Stimulated activated memory B cell treated with anti-CD40 and anti-IgM and Interleukin-4, amounts not matched to agents 10 μg/mL and 1 μg/mL and 100 μg/mL, for 72 hours (primary cell): ENCODE results near the gene APBB2.

Experiments used
- ATAC-seq: fragments of 150-1000 bp; cut with Tn5 transposase; 2 replicates; pipeline ENCODE4 v1.10.0; 2021
- H3K27ac Mint-ChIP-seq: one replicate; pipeline ENCODE4 v1.8.0; 2022; ENCODE audit warnings: mild to moderate bottlenecking, mixed read lengths
- H3K27me3 Mint-ChIP-seq: one replicate; pipeline ENCODE4 v1.8.0; 2022; ENCODE audit warnings: mixed read lengths
- H3K36me3 Mint-ChIP-seq: one replicate; pipeline ENCODE4 v1.8.0; 2022; ENCODE audit warnings: mixed read lengths
- H3K4me1 Mint-ChIP-seq: one replicate; pipeline ENCODE4 v1.8.0; 2022; ENCODE audit warnings: mixed read lengths
- H3K4me3 Mint-ChIP-seq: one replicate; pipeline ENCODE4 v1.8.0; 2022; ENCODE audit warnings: mild to moderate bottlenecking, moderate library complexity, mixed read lengths
- H3K9me3 Mint-ChIP-seq: one replicate; pipeline ENCODE4 v1.8.0; 2022; ENCODE audit warnings: mixed read lengths

The APBB2 gene

GRCh38 chr4:40984051-40984450 is 230.3 kb downstream of the APBB2 start:
- Mint-ChIP-seq H3K4me1 (no peaks in the 10 kb centered on the region), H3K27me3 (peaks cover 9% of the 10 kb centered on the region), H3K9me3 (no peaks in the 10 kb centered on the region), H3K4me3 (no peak overlapping the region), H3K27ac (no peak overlapping the region), H3K36me3 (no peaks in the 10 kb centered on the region)
- ATAC-seq: no peak

- Mint-ChIP-seq H3K27me3 (peaks cover 9% of the 10 kb centered on the region), H3K27ac (no peak overlapping the region), H3K4me1 (no peaks in the 10 kb centered on the region), H3K9me3 (no peaks in the 10 kb centered on the region), H3K4me3 (no peak overlapping the region), H3K36me3 (no peaks in the 10 kb centered on the region)
- no peak for ATAC-seq
These were observed 233.9 kb downstream of the APBB2 start for GRCh38 chr4:40980318-40980883.

- no peak for ATAC-seq
- Mint-ChIP-seq H3K36me3 (no peaks in the 10 kb centered on the region), H3K9me3 (no peaks in the 10 kb centered on the region), H3K4me1 (no peaks in the 10 kb centered on the region), H3K4me3 (no peak overlapping the region), H3K27me3 (peaks cover 23% of the 10 kb centered on the region), H3K27ac (no peak overlapping the region)
These were observed 235.8 kb downstream of the APBB2 start for GRCh38 chr4:40978548-40978947.

GRCh38 chr4:40976343-40976742 is 238.0 kb downstream of the APBB2 start:
- Mint-ChIP-seq H3K27me3 (peaks cover 25% of the 10 kb centered on the region), H3K9me3 (no peaks in the 10 kb centered on the region), H3K27ac (no peak overlapping the region), H3K4me1 (no peaks in the 10 kb centered on the region), H3K4me3 (no peak overlapping the region), H3K36me3 (no peaks in the 10 kb centered on the region)
- ATAC-seq: no peak

- Mint-ChIP-seq H3K36me3 (no peaks in the 10 kb centered on the region), H3K4me3 (no peak overlapping the region), H3K4me1 (no peaks in the 10 kb centered on the region), H3K9me3 (no peaks in the 10 kb centered on the region), H3K27me3 (peaks cover 25% of the 10 kb centered on the region), H3K27ac (no peak overlapping the region)
- ATAC-seq: no peak
These were observed 241.6 kb downstream of the APBB2 start for GRCh38 chr4:40972722-40973121.

GRCh38 chr4:40971338-40971737 is 243.0 kb downstream of the APBB2 start:
- Mint-ChIP-seq H3K27ac (no peak overlapping the region), H3K4me3 (no peak overlapping the region)
- ATAC-seq: no peak

GRCh38 chr4:40969501-40969900 is 244.8 kb downstream of the APBB2 start:
- peaks cover 17% of the 10 kb centered on the region for H3K27me3 Mint-ChIP-seq
- H3K4me3 Mint-ChIP-seq: no peak overlapping the region
- no peak overlapping the region for H3K27ac Mint-ChIP-seq
- H3K9me3 Mint-ChIP-seq: no peaks in the 10 kb centered on the region
- ATAC-seq: no peak
- no peaks in the 10 kb centered on the region for H3K36me3 Mint-ChIP-seq
- no peaks in the 10 kb centered on the region for H3K4me1 Mint-ChIP-seq

More at GRCh38 chr4:40971338-40971737, 243.0 kb downstream of the APBB2 start:
- H3K4me1 Mint-ChIP-seq: no peaks in the 10 kb centered on the region
- H3K9me3 Mint-ChIP-seq: no peaks in the 10 kb centered on the region
- peaks cover 25% of the 10 kb centered on the region for H3K27me3 Mint-ChIP-seq
- H3K36me3 Mint-ChIP-seq: no peaks in the 10 kb centered on the region

- no peaks in the 10 kb centered on the region for H3K9me3 Mint-ChIP-seq
- H3K27me3 Mint-ChIP-seq: peaks cover 8% of the 10 kb centered on the region
- no peaks in the 10 kb centered on the region for H3K36me3 Mint-ChIP-seq
- H3K27ac Mint-ChIP-seq: no peak overlapping the region
- ATAC-seq: no peak
- no peaks in the 10 kb centered on the region for H3K4me1 Mint-ChIP-seq
- no peak overlapping the region for H3K4me3 Mint-ChIP-seq
These were observed 246.8 kb downstream of the APBB2 start for GRCh38 chr4:40967550-40967949.

- Mint-ChIP-seq H3K27ac (no peak overlapping the region), H3K36me3 (no peaks in the 10 kb centered on the region), H3K4me3 (no peak overlapping the region), H3K27me3 (peaks cover 7% of the 10 kb centered on the region), H3K4me1 (no peaks in the 10 kb centered on the region), H3K9me3 (no peaks in the 10 kb centered on the region)
- ATAC-seq: no peak
These were observed 248.3 kb downstream of the APBB2 start for GRCh38 chr4:40966091-40966490.

- no peak overlapping the region for H3K4me3 Mint-ChIP-seq
- H3K27ac Mint-ChIP-seq: no peak overlapping the region
- no peak for ATAC-seq
- H3K9me3 Mint-ChIP-seq: no peaks in the 10 kb centered on the region
- H3K36me3 Mint-ChIP-seq: no peaks in the 10 kb centered on the region
- peaks cover 7% of the 10 kb centered on the region for H3K27me3 Mint-ChIP-seq
- no peaks in the 10 kb centered on the region for H3K4me1 Mint-ChIP-seq
These were observed 250.4 kb downstream of the APBB2 start for GRCh38 chr4:40963897-40964478.

- Mint-ChIP-seq H3K27me3 (peaks cover 7% of the 10 kb centered on the region), H3K36me3 (no peaks in the 10 kb centered on the region), H3K27ac (no peak overlapping the region), H3K4me3 (no peak overlapping the region), H3K9me3 (no peaks in the 10 kb centered on the region), H3K4me1 (no peaks in the 10 kb centered on the region)
- no peak for ATAC-seq
These were observed 251.7 kb downstream of the APBB2 start for GRCh38 chr4:40962551-40963180.

GRCh38 chr4:40960941-40961340 is 253.4 kb downstream of the APBB2 start:
- Mint-ChIP-seq H3K4me3 (no peak overlapping the region), H3K36me3 (no peaks in the 10 kb centered on the region), H3K27ac (no peak overlapping the region), H3K27me3 (peaks cover 7% of the 10 kb centered on the region), H3K4me1 (no peaks in the 10 kb centered on the region), H3K9me3 (no peaks in the 10 kb centered on the region)
- no peak for ATAC-seq

GRCh38 chr4:40957281-40957680 is 257.1 kb downstream of the APBB2 start:
- H3K27ac Mint-ChIP-seq: no peak overlapping the region
- H3K9me3 Mint-ChIP-seq: no peaks in the 10 kb centered on the region
- H3K27me3 Mint-ChIP-seq: no peaks in the 10 kb centered on the region
- no peaks in the 10 kb centered on the region for H3K4me1 Mint-ChIP-seq
- ATAC-seq: no peak
- H3K4me3 Mint-ChIP-seq: no peak overlapping the region
- no peaks in the 10 kb centered on the region for H3K36me3 Mint-ChIP-seq

- Mint-ChIP-seq H3K4me3 (no peak overlapping the region), H3K27me3 (no peaks in the 10 kb centered on the region), H3K36me3 (no peaks in the 10 kb centered on the region), H3K4me1 (no peaks in the 10 kb centered on the region), H3K9me3 (no peaks in the 10 kb centered on the region), H3K27ac (no peak overlapping the region)
- ATAC-seq: no peak
These were observed 257.6 kb downstream of the APBB2 start for GRCh38 chr4:40956721-40957255.

- H3K9me3 Mint-ChIP-seq: no peaks in the 10 kb centered on the region
- no peaks in the 10 kb centered on the region for H3K27me3 Mint-ChIP-seq
- H3K4me1 Mint-ChIP-seq: no peaks in the 10 kb centered on the region
- no peak overlapping the region for H3K4me3 Mint-ChIP-seq
- ATAC-seq: peak; percentile 34
- no peak overlapping the region for H3K27ac Mint-ChIP-seq
- H3K36me3 Mint-ChIP-seq: no peaks in the 10 kb centered on the region
These were observed 260.2 kb downstream of the APBB2 start for GRCh38 chr4:40954088-40954668.
